Activated naive CD8-positive, alpha-beta T cell treated with anti-CD3 and anti-CD28 coated beads, Interleukin-2, amount 50 U/mL, for 16 hours (primary cell): Measurements from ENCODE around the gene ZBTB24.

ENCODE experiments used
- DNase-seq: peaks from one replicate; pipeline ENCODE4 v3.0.0-alpha.2; 2020; ENCODE audit warnings: low read depth, low spot score

Gene ZBTB24

GRCh38 chr6:109498936-109499335 is 15.9 kb upstream of the ZBTB24 start:
- no peak for DNase-seq

DNA sequence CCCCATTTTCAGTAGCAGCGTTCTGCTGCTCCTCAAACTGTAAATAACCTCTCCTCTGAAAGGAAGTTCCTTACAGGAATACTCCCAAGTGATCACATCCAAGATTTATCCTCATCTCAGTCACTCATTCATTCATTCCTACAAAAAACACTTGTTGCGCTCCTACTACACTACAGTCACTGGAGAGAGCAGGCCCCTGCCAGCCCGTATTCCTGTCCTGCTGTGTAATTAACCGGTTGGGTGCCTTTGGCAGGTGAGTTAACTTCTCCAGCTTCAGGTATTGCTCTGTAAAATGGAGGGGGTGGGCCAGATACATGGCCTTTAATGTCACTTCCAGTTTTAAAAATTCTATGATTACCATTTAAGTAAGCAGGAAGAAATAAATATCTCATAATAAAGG is 15.0 kb upstream of the ZBTB24 start:
- DNase-seq = no peak

DNA sequence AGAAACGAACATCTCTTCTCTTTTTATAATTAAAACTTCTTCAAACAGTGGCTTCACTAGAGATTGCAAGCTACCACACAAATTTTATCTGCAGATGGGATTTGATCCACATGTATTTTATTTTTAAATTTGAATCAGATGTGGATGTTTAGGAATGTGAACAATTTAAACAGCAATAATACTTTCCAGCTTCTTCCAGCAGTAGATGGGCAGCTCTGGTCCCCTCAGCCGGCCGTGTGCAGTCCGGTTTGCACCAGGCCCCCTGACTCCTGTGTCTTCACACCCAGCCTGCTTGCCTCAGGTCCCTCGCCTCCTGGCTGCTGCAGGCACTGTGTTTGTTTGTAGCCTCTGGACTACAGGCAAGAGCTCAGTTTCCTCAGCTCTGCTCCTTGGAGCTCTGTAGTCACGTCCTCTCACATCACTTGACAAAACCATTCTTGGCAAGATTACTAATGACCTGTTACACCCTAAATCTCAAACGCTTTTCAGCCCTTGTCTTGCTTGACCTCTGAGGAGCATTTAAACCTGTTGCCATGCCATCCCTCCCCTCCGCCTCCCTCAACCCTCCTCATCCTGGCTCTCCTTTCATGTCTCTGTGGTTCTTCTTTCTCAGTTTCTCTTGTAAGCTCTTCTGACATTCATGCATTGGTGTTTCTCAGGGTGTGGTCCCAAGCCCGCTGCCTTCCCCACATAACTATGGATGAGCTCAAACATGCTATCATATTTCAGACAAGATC is 13.2 kb upstream of the ZBTB24 start:
- DNase-seq = no peak

DNA sequence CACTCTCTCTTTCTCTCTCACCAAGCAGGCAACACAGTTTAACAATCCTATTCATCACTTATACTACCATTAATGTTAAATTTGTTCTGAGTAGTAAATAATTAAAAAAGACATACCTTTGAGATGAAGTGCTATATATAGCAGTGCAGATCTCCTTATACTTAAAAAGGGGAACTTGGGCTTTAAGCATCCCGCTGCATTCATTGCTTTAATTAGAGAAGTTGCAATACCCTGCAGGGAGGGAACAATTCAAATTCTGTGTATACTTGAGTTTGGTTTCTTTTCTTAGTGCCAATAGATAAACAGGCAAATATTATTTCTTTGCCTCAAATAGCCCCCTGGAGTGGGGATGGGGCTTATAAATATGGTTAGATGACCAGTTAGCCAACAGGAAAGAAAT is 10.8 kb upstream of the ZBTB24 start:
- DNase-seq = no peak

DNA sequence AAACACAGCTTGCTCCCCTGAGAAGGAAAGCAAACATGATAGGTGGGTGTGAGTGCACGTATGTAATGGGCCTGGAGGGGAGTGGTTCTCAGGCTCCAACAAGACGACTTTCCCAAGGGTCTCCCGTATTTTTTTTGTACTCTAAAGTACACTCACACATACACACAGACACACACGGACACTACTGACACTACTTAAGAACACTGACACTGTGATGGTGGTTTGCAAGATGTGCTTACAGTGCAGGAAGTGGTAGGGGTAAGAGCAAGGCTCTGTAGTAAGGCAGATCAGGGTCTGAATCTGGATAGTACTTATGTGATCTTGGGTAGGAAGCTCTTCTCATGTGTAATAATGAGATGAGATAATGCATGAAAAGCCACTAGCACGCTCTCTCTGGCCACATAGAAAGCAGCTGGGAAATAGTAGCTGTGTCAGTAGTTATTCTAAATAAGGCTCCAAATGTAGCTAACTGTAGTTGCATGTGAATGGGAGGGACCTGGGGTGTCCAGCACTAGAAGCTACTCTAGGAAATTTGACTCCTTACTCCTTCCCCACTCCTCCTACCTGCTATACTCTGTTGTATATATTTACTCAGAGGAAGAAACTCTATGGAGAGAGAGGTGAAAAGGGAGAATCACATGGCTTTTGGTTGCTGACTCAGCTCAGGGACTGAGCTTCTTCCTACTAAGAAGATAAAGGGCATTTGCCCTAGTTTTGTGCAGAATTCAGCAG is 8.4 kb upstream of the ZBTB24 start:
- DNase-seq = no peak

DNA sequence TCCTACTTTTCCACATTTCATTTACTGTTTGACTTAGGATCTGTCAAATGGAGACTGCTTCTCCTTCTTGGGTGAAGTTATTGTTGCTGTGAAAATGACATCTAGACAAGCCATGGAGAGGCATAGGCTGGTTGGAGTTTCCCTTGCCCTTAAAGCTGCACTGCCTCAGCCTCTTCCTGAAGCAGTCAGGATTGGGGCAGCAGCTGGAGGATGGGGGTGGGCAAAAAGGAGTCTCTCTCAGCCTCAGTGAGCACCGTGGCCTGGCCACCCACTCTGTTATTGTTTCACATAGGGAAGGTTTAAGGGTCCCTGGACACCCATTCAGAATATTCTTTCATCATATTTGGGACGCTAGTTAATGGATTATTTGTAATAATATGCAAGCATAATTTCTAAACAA is 7.7 kb upstream of the ZBTB24 start:
- no peak for DNase-seq

GRCh38 chr6:109488001-109488400 is 5.0 kb upstream of the ZBTB24 start:
- DNase-seq = no peak

- DNase-seq = no peak
These were observed 3.0 kb upstream of the ZBTB24 start for GRCh38 chr6:109486068-109486467.

DNA sequence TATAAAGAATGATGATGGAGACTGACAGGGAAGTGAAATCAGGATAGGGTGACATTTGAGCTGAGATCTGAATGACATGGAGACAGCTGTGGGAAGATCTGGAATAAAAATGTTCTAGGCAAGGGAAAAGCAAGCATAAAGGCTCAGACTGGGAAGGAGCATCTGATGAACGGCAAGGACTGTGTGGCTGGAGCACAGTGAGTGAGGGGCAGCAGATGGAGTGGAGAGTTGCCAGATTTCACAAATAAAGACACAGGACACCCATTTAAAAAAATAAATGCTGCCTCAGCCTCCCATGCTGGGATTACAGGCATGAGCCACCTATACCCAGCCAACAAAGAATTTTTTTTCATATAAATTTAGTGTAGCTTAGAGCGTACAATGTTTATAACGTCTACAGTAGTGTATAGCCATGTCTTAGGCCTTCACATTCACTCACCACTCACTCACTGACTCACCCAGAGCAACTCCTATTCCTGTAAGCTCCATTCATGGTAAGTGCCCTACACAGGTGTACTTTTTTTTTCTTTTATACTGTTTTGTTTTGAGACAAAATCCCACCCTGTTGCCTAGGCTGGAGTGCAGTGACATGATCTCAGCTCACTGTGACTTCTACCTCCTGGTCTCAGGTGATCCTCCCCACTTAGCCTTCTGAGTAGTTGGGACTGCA is 2.4 kb upstream of the ZBTB24 start:
- no peak for DNase-seq

DNA sequence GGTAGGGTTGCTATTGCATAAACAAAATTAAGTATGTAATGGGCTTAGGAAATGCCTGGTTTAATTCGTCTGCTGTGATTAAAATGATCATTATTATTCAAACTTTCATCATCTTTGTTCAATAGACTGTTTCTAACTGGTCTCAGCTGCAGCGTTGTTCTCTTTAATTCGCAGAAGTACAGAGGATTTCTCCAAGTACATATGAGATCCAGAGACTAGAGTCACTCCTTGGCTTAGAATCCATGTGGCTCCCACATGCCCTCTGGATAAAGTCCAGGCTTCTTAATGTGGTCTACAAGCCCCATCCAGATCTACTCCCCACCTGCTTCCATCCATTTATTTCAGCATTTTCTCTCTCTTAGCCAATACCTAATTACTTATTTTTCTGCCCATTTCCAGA is 1.1 kb upstream of the ZBTB24 start:
- no peak for DNase-seq

DNA sequence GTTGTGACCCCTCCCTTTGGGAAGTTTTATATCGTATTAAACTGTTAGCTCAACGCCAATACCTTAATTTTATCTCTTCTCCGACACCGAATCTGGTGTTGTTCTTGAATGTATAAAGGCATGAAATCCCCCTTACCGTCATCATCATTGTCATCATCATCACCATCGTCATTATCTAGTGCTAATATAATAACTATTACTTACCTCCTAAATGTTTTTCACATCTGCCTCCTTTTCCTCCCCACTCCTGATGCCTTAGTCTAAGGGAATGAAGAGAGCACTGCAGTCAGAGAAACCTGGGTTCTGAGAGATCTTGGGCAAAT is 677 bp upstream of the ZBTB24 start:
- no peak for DNase-seq

GRCh38 chr6:109480993-109481480 is 2.0 kb downstream of the ZBTB24 start:
- no peak for DNase-seq

- no peak for DNase-seq
These were observed 4.0 kb downstream of the ZBTB24 start for GRCh38 chr6:109478841-109479624.

DNA sequence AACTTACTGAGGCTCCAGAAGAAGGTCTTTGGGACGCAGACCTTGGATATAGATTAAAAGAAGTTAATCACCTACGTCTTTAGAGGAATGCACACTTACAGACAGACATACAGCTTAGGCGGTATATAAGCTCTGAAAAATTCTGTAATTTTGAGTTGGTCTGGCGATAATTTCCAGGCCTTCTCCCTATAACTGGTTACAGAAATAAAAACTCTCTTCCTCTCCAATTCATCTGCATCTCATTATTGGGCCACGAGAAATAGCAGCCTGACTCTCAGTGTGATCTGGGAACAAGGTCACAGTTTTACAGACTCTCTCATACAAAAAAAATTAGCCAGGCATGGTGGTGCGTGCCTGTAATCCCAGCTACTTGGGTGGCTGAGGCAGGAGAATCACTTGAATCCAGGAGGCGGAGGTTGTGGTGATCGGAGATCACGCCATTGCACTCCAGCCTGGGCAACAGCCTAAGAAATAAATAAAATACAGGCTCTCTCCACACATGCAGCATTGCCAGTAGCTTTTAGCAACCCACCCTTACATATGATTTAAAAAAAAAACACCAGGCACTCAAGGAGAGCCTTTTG is 4.7 kb downstream of the ZBTB24 start:
- no peak for DNase-seq

DNA sequence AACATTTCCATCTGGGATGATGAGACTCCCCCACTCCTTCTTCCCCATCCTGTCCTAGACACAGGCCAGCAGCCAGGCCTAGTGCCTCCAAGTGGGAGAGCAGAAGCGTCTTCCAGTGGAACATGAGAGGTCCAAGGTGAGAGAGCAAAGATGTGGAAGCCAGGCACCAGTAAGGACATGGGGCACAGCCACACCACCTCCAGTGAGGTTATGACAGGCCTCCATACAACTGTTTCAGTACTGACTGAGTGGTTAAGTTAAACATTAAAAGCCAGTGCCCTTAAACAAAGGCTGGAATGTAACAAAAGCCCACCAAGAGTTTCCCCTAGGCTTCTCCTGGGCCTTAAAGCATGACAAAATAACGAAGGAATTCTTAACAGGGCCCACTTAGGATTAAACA is 5.3 kb downstream of the ZBTB24 start:
- DNase-seq = no peak

DNA sequence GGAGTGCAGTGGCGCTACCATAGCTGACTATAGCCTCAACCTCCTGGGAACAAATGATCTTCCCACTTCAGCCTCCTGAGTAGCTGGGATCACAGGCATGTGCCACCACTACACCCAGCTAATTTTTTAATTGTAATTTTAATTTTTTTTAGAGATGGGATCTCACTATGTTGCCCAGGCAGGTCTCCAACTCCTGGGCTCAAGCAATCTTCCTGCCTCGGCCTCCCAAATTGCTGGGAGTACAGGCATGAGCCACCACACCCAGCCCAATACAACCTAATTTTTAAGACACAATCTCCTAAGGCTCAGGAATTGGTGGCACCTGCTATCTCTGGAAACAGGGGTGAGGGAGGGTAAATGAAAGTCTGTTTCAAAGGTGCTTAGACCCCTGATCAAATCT is 5.8 kb downstream of the ZBTB24 start:
- DNase-seq = no peak

- no peak for DNase-seq
These were observed 7.4 kb downstream of the ZBTB24 start for GRCh38 chr6:109475625-109476024.

GRCh38 chr6:109474995-109475394 is 8.0 kb downstream of the ZBTB24 start:
- DNase-seq = no peak

GRCh38 chr6:109473120-109473519 is 9.9 kb downstream of the ZBTB24 start:
- no peak for DNase-seq

GRCh38 chr6:109472132-109472995 is 10.7 kb downstream of the ZBTB24 start:
- DNase-seq = no peak
